Suprapubic skin (tissue), 4 donors: ENCODE measurements around the gene FRMPD4. TPM values are rescaled to one million over a fixed set of nuclear protein-coding genes. Genes with fewer than 3 reads are reported as not detected.
A peak's percentile ranks its signal among the peaks of the same experiment; 100 is the strongest.

Source experiments
- DNase-seq, 2 donors: peaks; one replicate each; pipeline ENCODE4 v3.0.0-alpha.2; 2019; ENCODE audit warnings: low spot score in 2 of 2
- H3K27ac ChIP-seq: fragments of 200-600 bp; sonication (generic); one replicate; pipeline ENCODE4 v1.5.1; 2019
- H3K27me3 ChIP-seq: fragments of 200-600 bp; sonication (generic); one replicate; pipeline ENCODE4 v1.5.1; 2019
- H3K36me3 ChIP-seq: fragments of 200-600 bp; sonication (generic); one replicate; pipeline ENCODE4 v1.5.1; 2019
- H3K4me1 ChIP-seq: fragments of 200-600 bp; sonication (generic); one replicate; pipeline ENCODE4 v1.5.1; 2019
- H3K4me3 ChIP-seq: fragments of 200-600 bp; sonication (generic); one replicate; pipeline ENCODE4 v1.5.1; 2019; ENCODE audit warnings: mild to moderate bottlenecking
- H3K9me3 ChIP-seq: fragments of 200-600 bp; sonication (generic); one replicate; pipeline ENCODE4 v1.5.1; 2019
- EP300 ChIP-seq: sonication (generic); formaldehyde crosslinking; IDR thresholded peaks from one replicate; pipeline ENCODE4 v1.6.1; 2017; ENCODE audit warnings: antibody characterized with exemption
- WGBS: methylation state at CpG from one replicate; pipeline ENCODE4 v1.1.5; 2018; 5-methylcytosine and 5-hydroxymethylcytosine counted together
- total RNA-seq, 4 donors: library from RNA; depleted of rRNA; stranded (reverse); fragments of >200 nt; gene quantifications; one replicate each; pipeline ENCODE4 v1.1.0, GENCODE V29; 2016
- TF ChIP-seq, protein P1 (sequence below), 2 donors: fragments of 200-600 bp in 1 of 2; fragments of 450-650 bp in 1 of 2; sonication (generic) in 1 of 2; IDR thresholded peaks; one replicate each; pipeline ENCODE4 v1.5.1; 2016 to 2019; ENCODE audit warnings: antibody characterized with exemption in 2 of 2, mild to moderate bottlenecking in 1 of 2, moderate library complexity in 1 of 2

Gene FRMPD4
- total RNA-seq, 4 donors from 2014 or later: 0.08 to 0.13 TPM; not detected in 2

- no peak overlapping the region for H3K4me3 ChIP-seq
- H3K4me1 ChIP-seq: no peaks in the 10 kb centered on the region
- H3K27ac ChIP-seq: no peak overlapping the region
- H3K36me3 ChIP-seq: no peaks in the 10 kb centered on the region
- H3K9me3 ChIP-seq: no peaks in the 10 kb centered on the region
- no peaks in the 10 kb centered on the region for H3K27me3 ChIP-seq
- WGBS: 50% methylated on average over 22 of the region's 22 CpGs
- no peak for TF ChIP-seq EP300
- TF ChIP-seq, protein P1, sequence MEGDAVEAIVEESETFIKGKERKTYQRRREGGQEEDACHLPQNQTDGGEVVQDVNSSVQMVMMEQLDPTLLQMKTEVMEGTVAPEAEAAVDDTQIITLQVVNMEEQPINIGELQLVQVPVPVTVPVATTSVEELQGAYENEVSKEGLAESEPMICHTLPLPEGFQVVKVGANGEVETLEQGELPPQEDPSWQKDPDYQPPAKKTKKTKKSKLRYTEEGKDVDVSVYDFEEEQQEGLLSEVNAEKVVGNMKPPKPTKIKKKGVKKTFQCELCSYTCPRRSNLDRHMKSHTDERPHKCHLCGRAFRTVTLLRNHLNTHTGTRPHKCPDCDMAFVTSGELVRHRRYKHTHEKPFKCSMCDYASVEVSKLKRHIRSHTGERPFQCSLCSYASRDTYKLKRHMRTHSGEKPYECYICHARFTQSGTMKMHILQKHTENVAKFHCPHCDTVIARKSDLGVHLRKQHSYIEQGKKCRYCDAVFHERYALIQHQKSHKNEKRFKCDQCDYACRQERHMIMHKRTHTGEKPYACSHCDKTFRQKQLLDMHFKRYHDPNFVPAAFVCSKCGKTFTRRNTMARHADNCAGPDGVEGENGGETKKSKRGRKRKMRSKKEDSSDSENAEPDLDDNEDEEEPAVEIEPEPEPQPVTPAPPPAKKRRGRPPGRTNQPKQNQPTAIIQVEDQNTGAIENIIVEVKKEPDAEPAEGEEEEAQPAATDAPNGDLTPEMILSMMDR (IDR thresholded peaks at IDR 0.05): peak in 1 of 2 donors; percentile 45
- no peak for DNase-seq
These were observed 633.3 kb downstream of the FRMPD4 start for GRCh38 chrX:12771445-12772069.
